ENCODE data around the gene LRMDA.

DNA sequence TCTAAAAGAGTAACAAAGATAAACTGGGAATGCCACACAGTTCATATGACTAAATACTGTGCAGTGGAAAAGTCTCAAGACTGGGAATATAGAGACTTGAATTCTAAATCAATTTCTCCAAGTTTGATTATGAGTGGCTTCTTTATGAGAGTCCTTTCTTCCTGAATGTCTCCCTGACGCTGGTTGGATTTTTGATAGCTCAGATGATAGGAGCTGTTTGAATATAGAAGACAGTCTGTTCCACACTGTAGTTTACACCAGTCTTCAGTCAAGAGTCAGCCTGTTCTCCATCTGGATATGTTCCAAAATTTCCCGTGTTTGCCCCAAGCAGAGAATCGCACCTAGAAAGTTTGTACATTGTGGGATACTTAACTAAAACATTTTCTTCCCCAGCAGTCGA lies 173.7 kb downstream of the LRMDA start:
- no peak for TF ChIP-seq CTCF (IDR thresholded peaks at IDR 0.05)
- TF ChIP-seq POLR2A (IDR thresholded peaks at IDR 0.05): no peak

Measured in tibial nerve (tissue), 3 donors.